ENCODE measurements around the gene ATXN1.

Gene ATXN1

GRCh38 chr6:16595514-16596120, 165.6 kb downstream of the ATXN1 start:
- DNase-seq, result no peak

- DNase-seq, result no peak
These were observed 166.4 kb downstream of the ATXN1 start for GRCh38 chr6:16594849-16595248.

- no peak for DNase-seq
These were observed 168.9 kb downstream of the ATXN1 start for GRCh38 chr6:16592223-16592911.

GRCh38 chr6:16591396-16592222, 169.7 kb downstream of the ATXN1 start:
- no peak for DNase-seq

GRCh38 chr6:16585805-16586204, 175.5 kb downstream of the ATXN1 start:
- no peak for DNase-seq

GRCh38 chr6:16583144-16583762, 178.0 kb downstream of the ATXN1 start:
- no peak for DNase-seq

- no peak for DNase-seq
These were observed 178.7 kb downstream of the ATXN1 start for GRCh38 chr6:16582446-16583143.

- no peak for DNase-seq
These were observed 182.5 kb downstream of the ATXN1 start for GRCh38 chr6:16578695-16579285.

- no peak for DNase-seq
These were observed 184.6 kb downstream of the ATXN1 start for GRCh38 chr6:16576451-16577368.

- DNase-seq, result no peak
These were observed 185.6 kb downstream of the ATXN1 start for GRCh38 chr6:16575655-16576054.

GRCh38 chr6:16572943-16573342, 188.3 kb downstream of the ATXN1 start:
- DNase-seq, result no peak

- no peak for DNase-seq
These were observed 188.9 kb downstream of the ATXN1 start for GRCh38 chr6:16572317-16572716.

GRCh38 chr6:16570946-16571345, 190.3 kb downstream of the ATXN1 start:
- no peak for DNase-seq

GRCh38 chr6:16570221-16570553, 191.1 kb downstream of the ATXN1 start:
- DNase-seq, result no peak

- DNase-seq, result no peak
These were observed 193.1 kb downstream of the ATXN1 start for GRCh38 chr6:16568128-16568527.

- no peak for DNase-seq
These were observed 194.2 kb downstream of the ATXN1 start for GRCh38 chr6:16567071-16567470.

GRCh38 chr6:16564436-16564835, 196.8 kb downstream of the ATXN1 start:
- no peak for DNase-seq

- DNase-seq, result no peak
These were observed 197.5 kb downstream of the ATXN1 start for GRCh38 chr6:16563628-16564240.

- DNase-seq, result no peak
These were observed 198.8 kb downstream of the ATXN1 start for GRCh38 chr6:16562498-16562897.

- no peak for DNase-seq
These were observed 202.2 kb downstream of the ATXN1 start for GRCh38 chr6:16559071-16559470.

- no peak for DNase-seq
These were observed 205.7 kb downstream of the ATXN1 start for GRCh38 chr6:16555550-16555949.

All from DMS 273 treated with DMSO at 0.1 percent for 48 hours (cell line).